Amygdala (tissue), 56 donors: ENCODE measurements around the gene KRT81.
"Not testable (repeated sequence)": the region's sequence is repeated elsewhere in the genome, so short reads cannot be mapped to it uniquely, and the experiment has no call there.

Experiments used
- DNase-seq, 56 donors: peaks; one replicate each; lab custom pipeline; 2025; lab: John Stamatoyannopoulos, UW

Gene KRT81

DNA sequence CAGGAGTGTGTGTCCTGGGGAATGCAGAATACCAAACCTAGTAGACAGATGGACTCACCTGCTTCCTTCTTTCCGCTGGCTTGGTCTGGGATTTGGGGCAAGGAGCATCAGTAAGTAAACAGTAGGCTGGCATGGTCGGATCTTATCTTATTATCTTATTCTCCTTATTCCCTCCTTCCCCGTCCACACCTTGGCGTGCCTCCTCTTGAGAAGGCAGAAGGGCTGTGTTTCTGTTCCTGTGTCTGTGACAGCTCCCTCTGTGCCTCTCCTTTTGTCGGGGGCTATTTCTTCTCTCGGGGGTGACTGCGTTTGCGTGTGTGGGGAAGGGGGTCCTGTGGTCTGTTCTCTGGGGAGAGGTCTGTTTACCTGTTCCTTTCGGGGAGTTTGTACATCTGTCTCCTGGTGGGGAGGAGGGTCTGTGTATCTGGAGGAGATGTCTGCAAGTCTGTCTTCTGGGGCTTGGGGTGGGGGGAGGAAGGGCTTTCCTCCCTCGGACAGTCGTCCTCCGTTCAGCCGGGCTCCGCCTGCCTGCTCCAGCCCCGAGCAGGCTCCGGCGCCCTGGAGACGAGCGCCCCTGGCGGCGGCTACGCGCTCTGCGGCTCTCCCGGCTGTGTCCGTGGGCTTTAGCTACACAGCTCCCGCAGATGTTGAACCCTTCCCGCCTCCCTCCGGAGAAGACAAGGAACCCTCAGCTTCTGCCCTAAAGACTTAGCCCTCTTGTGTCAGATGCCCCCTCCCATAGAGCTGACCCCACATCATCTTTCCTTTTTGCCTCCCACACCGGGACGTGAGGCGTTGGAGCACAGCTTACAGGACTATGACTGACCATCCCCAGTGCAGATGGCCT is 12.5 kb downstream of the KRT81 start:
- peak in 49 of 56 donors; percentile 7 to 81 (median 44) for DNase-seq

DNA sequence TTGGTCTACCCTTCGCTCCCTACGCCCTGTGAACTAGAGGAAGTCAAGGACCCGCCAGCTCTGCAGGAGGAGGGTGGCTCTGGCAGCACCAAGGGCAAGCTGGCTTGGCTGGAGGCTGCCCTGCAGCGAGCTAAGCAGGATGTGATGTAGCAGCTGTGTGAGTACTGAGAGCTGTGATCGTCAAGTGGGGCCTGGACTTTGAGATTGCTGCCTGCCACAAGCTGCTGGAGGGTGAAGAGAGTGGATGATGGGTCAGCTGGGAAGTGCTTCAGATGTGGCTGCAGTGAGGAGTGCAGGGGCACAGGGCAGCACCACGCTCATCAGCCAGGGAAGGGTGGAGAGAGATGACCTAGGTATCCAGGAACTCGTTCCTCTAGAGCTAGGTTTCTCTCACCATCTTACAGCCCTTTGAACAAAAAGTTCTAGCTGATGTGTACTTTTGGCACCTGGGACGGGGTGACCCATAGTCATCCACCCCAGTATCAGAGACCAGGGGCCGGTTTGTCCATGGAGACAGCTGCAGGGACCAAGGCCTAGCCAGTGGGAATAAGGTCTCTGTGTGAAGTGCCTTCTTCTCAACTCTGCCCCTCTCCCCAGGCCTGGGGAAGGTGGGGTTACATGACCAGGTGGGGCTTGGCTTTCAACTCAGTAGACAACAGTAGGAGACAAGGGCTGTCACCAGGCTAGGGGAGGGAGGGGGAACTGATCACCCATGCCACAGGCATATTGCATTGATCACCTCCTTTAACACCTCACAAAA is 13.7 kb downstream of the KRT81 start:
- DNase-seq, result no peak

- no peak for DNase-seq
These were observed 15.6 kb downstream of the KRT81 start for GRCh38 chr12:52275686-52276085.

DNA sequence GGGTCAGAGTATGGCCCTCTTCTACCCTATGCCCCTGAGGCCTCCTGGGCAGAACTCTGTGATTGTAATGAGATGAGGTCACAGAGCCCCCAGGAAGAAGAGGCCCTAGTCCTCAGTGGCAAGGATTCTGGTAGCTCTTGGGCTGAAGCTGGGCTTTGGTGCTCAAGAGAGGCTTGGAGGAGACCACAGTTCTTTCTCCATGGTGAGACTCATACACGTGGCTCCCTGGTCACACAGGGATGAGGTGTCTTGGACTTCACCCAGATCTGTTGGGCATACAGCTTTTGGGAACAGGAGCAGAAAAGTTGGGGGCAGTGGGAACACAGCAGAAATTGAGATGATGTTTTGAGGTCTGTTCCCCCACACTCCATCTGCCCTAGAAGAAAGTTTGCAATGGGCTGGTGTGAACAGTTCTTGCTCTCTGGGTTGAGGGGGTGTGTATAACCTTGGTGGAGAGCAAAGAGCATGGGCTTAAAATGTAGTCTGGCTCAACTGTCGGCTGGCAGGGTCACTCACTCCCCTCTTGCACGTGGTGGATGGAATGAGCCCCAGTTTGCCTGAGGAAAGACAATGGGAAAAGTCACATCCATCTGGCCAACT is 16.7 kb downstream of the KRT81 start, which contains the start of gene KRT86:
Gene KRT86 (plus strand): TSS at position 125 of the 600 bp plus-strand sequence. CDS start 27,272 bp downstream, outside the sequence.
- DNase-seq, result no peak

DNA sequence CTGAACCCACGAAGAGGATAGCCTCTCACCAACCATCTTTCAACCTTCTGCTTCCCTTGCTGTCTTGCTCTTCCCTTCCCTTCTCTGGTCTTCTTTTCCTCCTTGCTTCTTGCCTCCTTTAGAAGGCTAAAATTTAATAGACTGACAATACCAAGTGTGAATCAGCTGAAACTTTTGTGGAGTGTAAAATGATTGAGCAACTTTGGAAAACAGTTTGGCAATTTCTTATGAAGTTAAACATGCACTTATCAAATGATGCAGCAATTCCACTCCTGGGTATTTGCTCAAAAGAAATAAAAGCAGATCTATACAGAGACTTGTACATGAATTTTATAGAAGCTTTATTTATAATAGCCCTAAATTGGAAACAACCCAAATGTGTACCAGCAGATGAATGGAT is 20.2 kb downstream of the KRT81 start:
- no peak for DNase-seq

GRCh38 chr12:52270541-52271070 is 20.7 kb downstream of the KRT81 start:
- no peak for DNase-seq

DNA sequence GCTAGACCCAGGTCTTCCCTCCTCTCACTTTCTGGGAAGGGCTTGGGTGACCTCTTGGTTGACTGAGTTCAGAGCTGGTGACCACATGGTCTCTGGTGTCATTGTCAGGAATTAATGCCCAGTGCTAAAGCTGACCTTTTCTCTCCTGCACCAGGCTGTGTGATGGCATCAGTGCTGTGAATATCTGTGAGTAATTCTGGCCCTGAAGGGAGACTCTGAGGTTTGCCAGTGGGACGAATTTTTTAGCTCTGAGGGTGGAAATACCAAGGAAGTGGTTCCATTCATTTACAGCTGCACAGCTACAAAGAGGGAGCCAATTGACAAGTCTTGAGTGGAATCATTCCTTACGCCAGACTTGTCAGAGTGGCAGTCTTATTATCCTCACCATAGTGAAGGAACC is 23.1 kb downstream of the KRT81 start:
- DNase-seq, result peak in 1 of 56 donors; percentile 14

GRCh38 chr12:52267699-52268098 is 23.6 kb downstream of the KRT81 start:
- peak in 1 of 56 donors; percentile 7 for DNase-seq

DNA sequence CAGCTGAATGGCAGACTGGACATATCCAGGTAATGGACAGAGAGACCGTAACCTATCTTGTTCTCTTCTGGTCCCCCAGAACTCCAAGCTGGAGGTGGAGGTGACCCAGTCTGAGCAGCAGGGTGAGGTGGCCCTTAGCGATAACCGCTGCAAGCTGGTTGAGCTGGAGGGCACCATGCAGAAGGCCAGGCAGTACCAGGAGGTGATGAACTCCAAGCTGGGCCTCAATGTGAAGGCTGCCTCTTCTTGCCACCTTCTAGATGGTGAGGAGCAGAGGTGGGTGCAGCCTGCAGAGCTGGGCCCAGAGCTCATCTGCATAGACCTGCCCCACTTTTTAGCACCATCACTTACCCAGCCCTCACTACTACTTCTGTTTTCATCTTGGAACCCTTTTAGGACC is 24.1 kb downstream of the KRT81 start:
- no peak for DNase-seq

DNA sequence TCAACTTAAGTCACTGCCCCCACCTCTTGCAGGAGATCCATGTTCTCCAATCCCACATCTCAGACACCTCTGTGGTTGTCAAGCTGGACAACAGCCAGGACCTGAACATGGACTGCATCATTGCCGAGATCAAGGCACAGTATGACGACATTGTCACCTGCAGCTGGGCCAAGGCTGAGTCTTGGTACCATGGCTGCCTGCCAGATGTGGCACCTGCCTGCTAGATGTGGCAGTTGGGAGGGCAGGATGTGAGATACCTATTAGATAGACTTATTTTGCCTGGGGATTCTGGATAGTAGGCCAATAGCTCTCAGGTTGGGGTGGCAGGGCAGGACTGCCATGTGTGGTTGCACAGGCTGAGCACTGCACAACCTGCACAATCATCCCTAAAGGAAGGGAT is 24.8 kb downstream of the KRT81 start:
- no peak for DNase-seq

GRCh38 chr12:52264435-52264825 is 26.9 kb downstream of the KRT81 start:
- DNase-seq, result peak in 4 of 56 donors; percentile 17 to 36 (median 22)

GRCh38 chr12:52263761-52264434 is 27.4 kb downstream of the KRT81 start:
- no peak for DNase-seq

- no peak for DNase-seq
These were observed 29.0 kb downstream of the KRT81 start for GRCh38 chr12:52262286-52262685.

- DNase-seq, result no peak
These were observed 30.2 kb downstream of the KRT81 start for GRCh38 chr12:52261208-52261484.

DNA sequence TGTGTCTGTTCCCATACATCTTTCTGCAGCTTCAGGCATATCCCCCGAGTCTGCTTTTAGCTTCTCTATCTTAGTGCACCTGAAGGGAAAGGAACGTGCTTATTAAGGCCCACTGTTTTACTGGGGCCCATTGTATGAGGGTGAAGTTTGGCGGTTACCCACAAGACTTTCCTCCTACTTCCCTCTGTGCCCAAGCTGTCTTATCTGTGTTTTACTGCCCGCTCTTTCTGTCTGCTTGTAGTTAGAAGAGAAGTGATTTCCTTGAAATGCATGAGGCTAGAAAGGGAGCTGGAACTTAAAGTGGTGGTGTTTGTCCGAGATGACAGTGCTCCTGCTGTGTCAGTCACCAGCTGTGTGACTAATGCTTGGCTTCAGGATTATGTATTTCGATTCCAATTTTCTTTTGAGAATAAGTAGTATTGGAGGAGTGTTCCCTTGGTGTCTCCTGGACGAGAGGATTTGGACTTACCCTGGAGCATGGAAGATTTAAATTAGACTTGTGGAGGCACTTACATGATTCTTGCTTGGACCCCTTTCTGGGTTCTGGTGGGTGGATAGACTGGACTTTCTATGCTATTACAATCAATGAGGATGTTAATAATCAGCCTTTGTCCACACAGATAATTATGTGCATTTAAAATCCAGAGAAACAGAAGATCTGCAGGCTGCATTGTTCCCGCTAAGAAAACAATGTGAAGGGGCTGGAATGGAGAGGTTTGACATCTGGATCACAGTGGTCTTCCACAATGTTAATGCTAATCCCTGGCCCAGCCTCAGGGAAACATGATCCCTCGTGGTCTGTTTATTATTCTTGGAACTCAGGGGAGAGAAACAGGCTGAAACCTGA is 30.8 kb downstream of the KRT81 start:
- DNase-seq, result peak in 2 of 56 donors; percentile 6 to 27

DNA sequence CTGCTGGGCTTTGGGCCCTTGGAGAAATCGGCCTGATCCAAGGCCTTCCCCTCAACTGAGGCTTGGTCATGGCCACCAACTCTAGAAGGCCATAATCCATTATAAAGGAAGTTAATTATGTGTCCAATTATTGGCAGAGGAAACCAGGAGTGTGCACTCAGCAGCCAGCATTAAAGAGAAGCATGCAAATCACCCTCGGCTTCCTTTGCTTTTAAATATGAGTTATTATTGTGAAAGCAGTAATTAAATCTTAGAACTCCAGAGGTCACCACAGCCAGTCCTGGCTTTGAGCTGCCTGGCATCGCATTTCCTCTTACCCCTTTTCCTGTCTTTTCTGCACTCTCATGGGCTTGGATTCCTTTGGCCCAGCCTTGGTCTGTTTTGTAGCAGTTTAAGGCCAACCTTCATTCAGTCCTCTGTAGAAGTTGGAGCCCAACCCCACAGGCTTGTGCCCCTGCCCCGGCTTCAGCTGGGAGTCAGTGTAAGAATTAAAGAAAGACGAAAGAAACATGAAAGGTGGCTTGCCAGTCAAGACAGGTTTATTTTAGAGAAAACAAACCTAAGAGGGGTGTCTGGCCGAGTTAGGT is 31.6 kb downstream of the KRT81 start:
- DNase-seq, result peak in 2 of 56 donors; percentile 18 to 33

DNA sequence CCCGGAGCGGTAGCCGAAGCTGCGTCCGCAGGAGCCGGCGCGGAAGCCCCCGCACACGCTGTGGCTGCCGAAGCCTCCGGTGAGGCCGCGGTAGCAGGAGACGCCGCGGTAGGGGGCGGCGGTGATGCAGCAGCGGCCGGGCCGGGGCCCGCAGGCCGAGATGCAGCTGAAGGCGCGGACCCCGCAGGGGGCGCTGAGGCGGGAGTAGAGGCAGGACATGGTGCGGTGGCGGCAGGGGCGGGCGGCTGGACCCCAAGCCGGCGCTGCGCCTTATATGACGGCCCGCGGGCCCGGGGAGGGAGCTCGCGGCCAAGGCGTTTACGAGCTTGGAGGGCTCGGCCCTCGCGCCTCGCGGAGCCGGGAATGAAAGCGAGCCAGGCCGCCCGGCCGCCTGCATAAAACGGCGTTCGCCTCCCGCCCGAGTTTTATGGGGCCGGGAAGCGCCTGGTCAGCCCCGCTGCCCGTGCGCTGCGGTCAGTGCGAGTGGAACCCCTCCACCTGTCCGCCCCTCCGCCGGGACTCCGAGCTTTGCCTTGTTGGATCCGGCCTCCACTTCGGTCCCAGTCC is 32.9 kb downstream of the KRT81 start:
- DNase-seq, result no peak

- DNase-seq, result not testable (repeated sequence)
These were observed 33.4 kb downstream of the KRT81 start for GRCh38 chr12:52257922-52258321.

- no peak for DNase-seq
These were observed 34.2 kb downstream of the KRT81 start for GRCh38 chr12:52257074-52257551.
